HAP-1 (cell line): ENCODE measurements around the gene CCDC127.

Experiments used
- DNase-seq, 2 experiments: peaks; one replicate each; pipeline ENCODE4 v3.0.0-alpha.2; 2016 to 2020; ENCODE audit warnings: low spot score in 2 of 2
- H3K27me3 ChIP-seq: fragments of 250-450 bp; sonication (Bioruptor Pico); 2 replicates; pipeline ENCODE4 v1.5.1; 2020; ENCODE audit warnings: low read depth, mild to moderate bottlenecking, moderate library complexity
- H3K36me3 ChIP-seq: fragments of 250-450 bp; sonication (Bioruptor Pico); replicated peaks from 2 replicates; pipeline ENCODE4 v1.5.1; 2020; ENCODE audit warnings: mild to moderate bottlenecking
- H3K4me1 ChIP-seq: fragments of 250-450 bp; sonication (Bioruptor Pico); 2 replicates; pipeline ENCODE4 v1.5.1; 2020; ENCODE audit warnings: mild to moderate bottlenecking
- H3K4me3 ChIP-seq: fragments of 250-450 bp; sonication (Bioruptor Pico); 2 replicates; pipeline ENCODE4 v1.5.1; 2020; ENCODE audit warnings: mild to moderate bottlenecking, moderate library complexity
- H3K9me3 ChIP-seq: fragments of 250-450 bp; sonication (Bioruptor Pico); 2 replicates; pipeline ENCODE4 v1.5.1; 2020; ENCODE audit warnings: mild to moderate bottlenecking, moderate library complexity
- in situ Hi-C: fragments of 300-500 bp; cut with MboI; formaldehyde crosslinking; loops from 3 replicates; pipeline ENCODE4 v1.14.3; 2020; ENCODE audit warnings: low sequenced_read_pairs, inconsistent platforms, mixed read lengths

Gene CCDC127

DNA sequence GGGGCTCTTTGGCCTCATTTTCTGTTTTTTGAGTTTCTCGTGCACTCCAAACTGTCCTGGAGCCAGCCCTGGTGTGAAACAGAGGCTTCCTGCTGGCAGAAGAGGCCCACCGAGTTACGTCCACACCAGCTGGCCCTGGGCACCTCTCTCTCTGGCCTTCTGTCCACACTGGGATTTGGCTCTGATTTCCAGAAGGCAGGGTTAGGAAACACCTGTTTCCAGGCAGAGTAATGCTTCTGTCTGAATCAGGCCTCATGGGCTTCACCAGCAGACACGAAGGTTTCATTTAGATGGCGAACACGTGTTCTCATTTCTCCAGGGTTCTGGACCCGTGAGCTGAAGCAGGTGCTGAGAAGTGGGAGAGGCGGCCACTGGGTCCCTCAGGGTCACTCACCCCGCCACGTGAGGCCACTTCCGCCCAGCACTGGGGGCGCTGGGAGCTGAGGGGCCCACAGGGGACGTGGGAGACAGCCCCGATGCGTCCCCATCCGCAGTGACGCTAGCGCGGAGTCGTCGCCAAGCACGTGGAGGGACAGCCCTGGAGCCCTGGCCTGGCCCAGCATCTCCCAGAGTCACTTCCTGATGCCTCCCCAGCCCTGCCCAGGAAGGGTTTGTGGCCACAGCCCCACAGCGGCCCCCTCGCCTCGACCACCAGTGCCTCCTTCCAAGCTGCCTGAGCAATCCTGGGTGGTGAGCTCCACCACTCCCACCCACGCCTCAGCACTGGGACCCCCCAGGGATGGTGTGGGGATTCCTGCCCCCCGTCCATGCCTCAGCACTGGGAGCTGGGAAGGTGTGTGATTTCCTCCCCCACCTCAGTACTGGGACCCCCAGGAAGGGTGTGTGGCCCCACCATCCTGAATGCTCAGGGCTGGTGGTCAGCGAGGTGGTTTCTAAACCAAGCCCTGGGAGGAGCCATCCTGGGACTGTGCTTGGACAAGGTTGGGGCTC, 31.6 kb downstream of the CCDC127 start:
- Histone ChIP-seq H3K4me3 (no peak overlapping the region), H3K4me1 (peaks cover 3% of the 10 kb centered on the region; the same call in 1 of the 2 replicates), H3K36me3 (no peaks in the 10 kb centered on the region), H3K9me3 (no peaks in the 10 kb centered on the region), H3K27me3 (no peaks in the 10 kb centered on the region)
- in situ Hi-C loops, result no loop called here
- DNase-seq, result no peak

DNA sequence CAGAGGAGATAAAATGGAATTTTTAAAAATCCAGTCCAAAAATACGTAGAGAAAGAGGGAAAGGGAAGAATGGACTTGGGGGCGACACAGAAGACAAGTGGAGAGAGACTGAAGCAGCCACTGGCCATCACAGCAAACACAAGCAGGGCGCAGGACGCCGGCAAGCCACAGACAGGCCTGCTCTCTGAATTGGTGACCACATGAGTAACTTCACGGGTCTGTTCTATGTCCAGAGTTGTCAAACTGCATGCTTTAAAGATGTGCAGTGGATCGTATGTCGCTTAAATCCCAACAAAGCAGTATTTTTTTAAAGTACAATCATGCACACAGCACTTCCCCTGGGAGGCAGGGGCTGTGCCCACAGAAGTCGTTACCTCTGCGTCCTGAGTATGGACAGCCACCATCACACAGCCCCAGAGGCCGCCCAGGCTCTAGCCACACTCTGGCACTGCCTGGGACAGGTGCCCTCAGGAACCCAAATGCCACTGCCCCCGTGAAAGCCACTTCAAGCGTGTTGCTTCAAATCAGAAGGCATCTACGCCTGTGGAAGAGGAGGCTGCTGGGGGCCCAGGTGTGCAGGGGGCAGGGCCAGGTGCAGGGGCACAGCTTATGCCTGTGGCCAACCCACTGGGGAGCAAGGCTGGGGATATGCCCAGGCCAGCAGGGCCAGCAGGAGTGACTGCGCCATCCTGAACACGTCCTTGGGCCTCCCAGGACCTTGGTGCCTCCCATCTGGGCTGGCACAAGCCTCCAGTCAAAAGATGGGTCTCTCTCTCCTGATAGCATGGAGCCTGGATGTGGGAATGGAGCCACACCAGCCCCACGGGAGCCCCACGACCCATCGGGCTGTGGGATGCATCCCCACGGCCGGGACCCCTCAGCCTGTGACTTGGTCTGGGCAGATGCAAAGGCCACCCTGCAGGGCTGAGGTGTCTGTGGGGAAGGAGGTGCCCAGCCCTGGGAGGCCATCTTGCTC, 32.6 kb downstream of the CCDC127 start:
- H3K27me3 ChIP-seq, result no peaks in the 10 kb centered on the region
- no peaks in the 10 kb centered on the region for H3K9me3 ChIP-seq
- no peak for DNase-seq
- no peak overlapping the region for H3K4me3 ChIP-seq
- in situ Hi-C loops, result no loop called here
- no peaks in the 10 kb centered on the region for H3K36me3 ChIP-seq
- H3K4me1 ChIP-seq, result peaks cover 3% of the 10 kb centered on the region; the same call in 1 of the 2 replicates

DNA sequence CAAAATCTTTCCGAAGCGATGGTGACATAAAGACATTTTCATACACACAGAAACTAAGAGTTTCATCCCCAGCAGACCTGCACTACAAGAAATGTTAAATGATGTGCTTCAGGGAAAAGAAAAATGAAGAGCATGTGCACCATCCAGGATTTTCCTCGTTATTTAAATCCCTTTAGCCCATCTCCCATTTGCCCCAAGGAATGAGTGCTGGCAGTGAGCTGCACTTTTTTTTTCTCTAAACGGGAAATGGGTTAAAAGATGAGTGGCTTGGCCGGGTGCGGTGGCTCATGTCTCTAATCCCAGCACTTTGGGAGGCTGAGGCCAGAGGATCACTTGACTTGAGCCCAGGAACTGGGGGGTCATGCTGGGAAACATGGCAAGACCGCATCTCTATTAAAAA, 33.5 kb downstream of the CCDC127 start:
- no peak for DNase-seq
- in situ Hi-C loops, result no loop called here
- Histone ChIP-seq H3K4me1 (peaks cover 3% of the 10 kb centered on the region; the same call in 1 of the 2 replicates), H3K4me3 (no peak overlapping the region), H3K36me3 (no peaks in the 10 kb centered on the region), H3K27me3 (no peaks in the 10 kb centered on the region), H3K9me3 (no peaks in the 10 kb centered on the region)

DNA sequence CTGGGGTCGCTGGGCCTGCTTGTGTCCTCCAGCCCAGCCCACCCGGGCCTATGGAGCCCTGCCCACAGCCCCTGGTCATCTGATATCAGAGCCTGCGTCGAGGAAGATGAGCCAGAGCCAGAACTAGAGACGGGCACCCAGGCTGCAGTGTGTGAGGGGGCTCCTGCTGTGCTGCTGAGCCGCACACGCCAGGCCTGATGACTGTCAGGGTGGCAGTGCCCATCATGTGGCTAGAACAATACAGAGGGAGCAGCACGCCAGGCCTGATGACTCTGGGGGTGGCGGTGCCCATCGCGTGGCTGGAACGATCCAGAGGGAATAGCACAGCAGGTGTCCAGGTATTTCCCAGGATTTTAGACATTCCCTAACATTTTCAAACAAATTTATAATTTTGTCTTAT, 35.8 kb downstream of the CCDC127 start:
- Histone ChIP-seq H3K9me3 (no peaks in the 10 kb centered on the region), H3K4me1 (no peaks in the 10 kb centered on the region), H3K4me3 (no peak overlapping the region), H3K27me3 (no peaks in the 10 kb centered on the region), H3K36me3 (no peaks in the 10 kb centered on the region)
- no peak for DNase-seq
- in situ Hi-C loops, result no loop called here

DNA sequence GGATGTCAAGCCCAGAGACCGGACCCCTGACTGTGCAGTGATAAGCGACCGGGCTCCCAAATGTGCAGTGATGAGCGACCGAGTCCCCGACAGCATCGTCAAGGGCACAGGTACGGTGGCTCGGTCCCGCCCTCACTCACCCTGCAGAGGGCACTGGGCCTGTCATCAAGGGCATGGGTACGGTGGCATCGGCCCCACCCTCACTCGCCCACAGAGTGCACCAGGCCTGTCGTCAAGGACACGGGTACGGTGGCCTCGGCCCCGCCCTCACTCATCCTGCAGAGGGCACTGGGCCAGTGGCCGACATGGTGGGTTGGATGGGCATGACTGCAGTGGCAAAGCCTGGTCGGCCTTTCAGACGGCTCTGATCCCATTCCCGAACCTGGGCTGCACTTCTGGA, 36.4 kb downstream of the CCDC127 start:
- in situ Hi-C loops, result no loop called here
- Histone ChIP-seq H3K4me1 (no peaks in the 10 kb centered on the region), H3K27me3 (no peaks in the 10 kb centered on the region), H3K9me3 (no peaks in the 10 kb centered on the region), H3K36me3 (no peaks in the 10 kb centered on the region), H3K4me3 (no peak overlapping the region)
- DNase-seq, result no peak

DNA sequence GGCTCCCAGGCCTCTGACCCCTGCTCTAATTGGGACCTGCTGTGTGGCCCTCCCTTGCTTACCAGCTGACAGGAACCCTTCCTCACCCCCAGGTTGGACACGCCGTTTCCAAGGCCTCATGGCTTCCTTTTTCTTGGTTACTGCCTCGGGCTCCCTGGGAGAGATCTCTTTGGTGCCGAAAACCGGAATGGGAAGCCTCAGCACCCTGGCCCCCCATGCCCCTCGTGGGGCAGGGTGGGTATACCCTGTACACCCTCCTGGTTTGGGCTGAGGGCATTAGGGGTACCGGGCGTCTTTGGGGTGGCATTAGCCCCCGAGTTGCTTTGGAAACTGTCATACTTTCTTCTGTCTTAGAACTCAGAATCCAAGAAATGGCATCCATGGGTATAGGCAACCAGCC, 36.8 kb downstream of the CCDC127 start:
- H3K27me3 ChIP-seq, result no peaks in the 10 kb centered on the region
- H3K4me1 ChIP-seq, result no peaks in the 10 kb centered on the region
- H3K4me3 ChIP-seq, result no peak overlapping the region
- H3K9me3 ChIP-seq, result no peaks in the 10 kb centered on the region
- no peak for DNase-seq
- in situ Hi-C loops, result no loop called here
- no peaks in the 10 kb centered on the region for H3K36me3 ChIP-seq

DNA sequence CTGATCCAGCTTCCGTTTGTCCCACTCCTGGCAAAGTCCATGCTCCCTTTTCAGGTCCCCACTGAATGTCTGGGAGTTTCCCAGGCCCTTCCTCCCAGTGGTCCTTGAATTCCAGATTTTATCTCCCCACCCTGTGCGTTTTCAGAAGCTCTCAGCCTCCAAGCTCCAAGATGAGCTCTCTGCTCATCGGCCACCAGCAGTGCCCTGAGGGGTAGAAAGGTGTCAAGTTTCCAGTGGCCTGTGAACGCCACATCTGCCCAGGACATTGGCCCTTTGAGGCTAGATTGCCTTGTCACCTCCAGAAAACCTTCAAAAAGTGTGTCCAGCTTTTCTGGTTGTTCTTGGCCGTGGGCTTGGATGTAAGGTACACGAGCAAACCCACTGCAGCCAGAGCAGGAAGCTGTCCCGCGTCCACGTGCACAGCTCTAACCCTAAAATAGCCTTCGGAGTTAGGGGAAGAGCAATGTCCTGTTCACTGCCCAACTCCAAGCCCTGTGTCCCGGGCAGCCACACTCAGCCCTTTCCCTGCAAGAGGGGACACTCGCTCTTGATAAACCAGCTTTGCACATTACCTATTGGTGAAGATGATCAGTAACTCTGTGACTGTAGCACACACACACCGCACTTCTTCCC, 37.6 kb downstream of the CCDC127 start:
- Histone ChIP-seq H3K27me3 (no peaks in the 10 kb centered on the region), H3K4me3 (no peak overlapping the region), H3K36me3 (no peaks in the 10 kb centered on the region), H3K4me1 (no peaks in the 10 kb centered on the region), H3K9me3 (no peaks in the 10 kb centered on the region)
- in situ Hi-C loops, result no loop called here
- DNase-seq, result no peak

DNA sequence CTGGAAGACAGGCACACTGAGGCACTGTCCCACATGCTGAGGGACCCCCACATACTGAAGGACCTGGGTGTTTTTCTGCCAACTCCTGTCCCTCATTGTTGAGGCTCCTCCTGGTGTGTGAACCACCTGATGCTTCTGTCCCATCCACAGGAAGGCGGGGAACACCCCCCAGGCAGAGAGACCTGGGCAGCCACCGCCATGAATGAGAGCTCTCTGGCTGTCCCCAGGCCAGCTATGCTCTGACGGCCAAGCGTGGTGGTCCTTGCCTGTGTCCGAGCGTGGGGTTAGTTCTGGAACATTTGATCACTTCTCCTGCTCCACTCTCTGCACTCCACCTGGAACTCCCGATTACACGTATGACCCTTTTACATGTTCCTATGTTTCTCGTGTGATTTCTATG, 38.6 kb downstream of the CCDC127 start:
- in situ Hi-C loops, result no loop called here
- H3K36me3 ChIP-seq, result no peaks in the 10 kb centered on the region
- no peaks in the 10 kb centered on the region for H3K27me3 ChIP-seq
- DNase-seq, result no peak
- no peaks in the 10 kb centered on the region for H3K4me1 ChIP-seq
- H3K9me3 ChIP-seq, result no peaks in the 10 kb centered on the region
- no peak overlapping the region for H3K4me3 ChIP-seq

DNA sequence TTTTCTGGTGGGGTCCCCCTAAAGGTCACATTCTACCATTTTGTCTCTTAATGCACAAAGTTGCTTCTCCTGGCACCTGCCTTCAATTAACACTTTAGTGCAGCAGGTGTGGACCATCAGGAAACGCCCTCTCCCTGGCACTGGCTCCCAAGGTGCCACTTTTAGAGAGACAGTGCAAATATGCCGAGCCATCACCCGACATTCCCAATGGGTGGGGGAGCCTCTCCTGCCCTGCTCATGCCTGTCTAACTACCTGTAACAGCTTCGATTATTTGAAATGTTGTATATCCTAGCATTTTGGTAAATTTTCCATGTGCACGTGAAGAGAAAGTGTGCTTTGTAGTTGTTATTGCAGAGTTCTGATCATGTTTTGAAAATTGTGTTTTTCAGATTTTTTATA, 39.8 kb downstream of the CCDC127 start:
- DNase-seq, result no peak
- H3K27me3 ChIP-seq, result no peaks in the 10 kb centered on the region
- H3K9me3 ChIP-seq, result no peaks in the 10 kb centered on the region
- H3K4me3 ChIP-seq, result no peak overlapping the region
- H3K36me3 ChIP-seq, result no peaks in the 10 kb centered on the region
- no peaks in the 10 kb centered on the region for H3K4me1 ChIP-seq
- in situ Hi-C loops, result no loop called here

DNA sequence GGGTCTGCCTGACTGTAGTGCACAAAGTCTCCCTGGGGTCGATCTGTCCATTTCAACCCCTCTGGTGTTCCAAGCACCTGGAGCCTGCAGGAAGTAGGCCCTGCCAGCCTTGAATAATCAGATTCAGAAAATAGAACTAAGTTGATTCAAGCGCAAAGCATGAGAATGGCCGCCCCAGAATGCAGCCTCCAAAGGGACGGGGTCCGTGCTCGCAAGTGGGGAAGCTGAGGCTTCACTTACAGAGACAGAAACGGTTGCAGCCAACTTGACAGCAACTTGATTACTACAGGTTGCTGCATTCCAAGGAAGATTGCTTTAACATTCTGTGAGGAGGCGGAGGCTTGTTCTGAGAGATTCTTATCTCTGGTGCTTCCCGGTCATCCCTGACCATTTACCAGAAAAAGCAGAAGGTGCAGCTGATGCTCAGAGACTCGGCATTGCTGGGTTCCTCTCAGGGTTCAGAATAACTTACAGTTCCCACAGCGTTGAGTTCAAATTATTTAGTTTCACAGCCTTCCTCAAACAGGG, 41.6 kb downstream of the CCDC127 start:
- no peak for DNase-seq
- H3K27me3 ChIP-seq, result no peaks in the 10 kb centered on the region
- no peaks in the 10 kb centered on the region for H3K4me1 ChIP-seq
- no peaks in the 10 kb centered on the region for H3K36me3 ChIP-seq
- H3K9me3 ChIP-seq, result no peaks in the 10 kb centered on the region
- in situ Hi-C loops, result no loop called here
- H3K4me3 ChIP-seq, result no peak overlapping the region

DNA sequence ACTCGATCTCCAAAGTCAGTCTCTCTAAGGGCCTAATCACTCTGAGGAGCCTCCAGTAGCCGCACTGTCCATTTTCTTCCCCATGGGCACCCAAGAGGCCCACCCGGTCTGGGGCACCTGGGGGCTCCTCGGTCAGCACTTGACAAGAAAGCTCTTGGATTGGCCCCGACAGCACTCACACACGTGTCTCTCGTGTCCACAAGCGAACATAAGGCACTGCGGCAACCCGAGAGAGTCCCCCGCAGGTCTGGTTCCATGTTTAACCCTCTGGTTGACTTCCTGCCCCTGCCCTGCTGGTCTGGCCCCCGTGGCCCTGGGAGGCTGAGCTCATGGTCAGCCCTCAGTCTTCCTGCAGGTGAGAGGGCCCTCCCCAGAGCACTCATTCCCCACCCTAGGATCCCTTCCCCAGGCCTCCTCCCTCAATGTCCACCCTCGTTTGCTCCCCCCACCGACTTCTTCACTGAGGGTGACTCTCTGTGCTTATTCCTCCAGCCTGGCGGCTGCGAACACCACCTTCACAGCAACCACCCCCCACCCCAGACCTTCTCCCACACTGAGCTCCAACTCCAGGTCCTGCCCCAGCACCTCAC, 43.0 kb downstream of the CCDC127 start:
- H3K27me3 ChIP-seq, result no peaks in the 10 kb centered on the region
- no peaks in the 10 kb centered on the region for H3K9me3 ChIP-seq
- no peaks in the 10 kb centered on the region for H3K36me3 ChIP-seq
- in situ Hi-C loops, result no loop called here
- H3K4me3 ChIP-seq, result no peak overlapping the region
- no peak for DNase-seq
- no peaks in the 10 kb centered on the region for H3K4me1 ChIP-seq

DNA sequence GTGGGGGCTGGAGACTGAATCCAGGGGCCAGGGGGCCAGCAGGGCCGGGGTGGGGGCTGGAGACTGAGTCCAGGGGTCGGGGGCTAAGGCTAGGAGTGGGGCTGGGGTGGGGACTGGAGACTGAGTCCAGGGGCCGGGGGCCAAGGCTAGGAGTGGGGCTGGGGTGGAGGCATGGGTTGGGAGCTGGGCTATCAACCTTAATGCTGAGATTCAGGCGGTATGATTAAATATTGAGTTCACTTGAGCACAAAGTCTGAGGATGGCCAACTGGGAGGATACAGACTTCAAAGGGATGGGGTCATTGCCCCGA, 43.7 kb downstream of the CCDC127 start:
- no peaks in the 10 kb centered on the region for H3K36me3 ChIP-seq
- in situ Hi-C loops, result no loop called here
- no peaks in the 10 kb centered on the region for H3K27me3 ChIP-seq
- DNase-seq, result no peak
- no peak overlapping the region for H3K4me3 ChIP-seq
- no peaks in the 10 kb centered on the region for H3K4me1 ChIP-seq
- H3K9me3 ChIP-seq, result no peaks in the 10 kb centered on the region
